Measurements from ENCODE around the gene ACOX3. TPM values are rescaled to one million over a fixed set of nuclear protein-coding genes. Genes with fewer than 3 reads are reported as not detected.
A peak's percentile ranks its signal among the peaks of the same experiment; 100 is the strongest.
"Not testable (repeated sequence)": the region's sequence is repeated elsewhere in the genome, so short reads cannot be mapped to it uniquely, and the experiment has no call there.

Gene ACOX3
- total RNA-seq, 1 experiment from 2014 or later = 17.9 TPM

GRCh38 chr4:8409264-8410065, 31.1 kb downstream of the ACOX3 start:
- Mint-ChIP-seq H3K4me3 (ENCODE audit: unreplicated experiment) (no peak overlapping the region), H3K4me1 (ENCODE audit: insufficient read depth, unreplicated experiment) (peaks cover 6% of the 10 kb centered on the region), H3K9me3 (ENCODE audit: unreplicated experiment) (no peaks in the 10 kb centered on the region), H3K27ac (ENCODE audit: low read depth, unreplicated experiment) (no peak overlapping the region), H3K36me3 (ENCODE audit: insufficient read depth, unreplicated experiment) (peaks cover 29% of the 10 kb centered on the region), H3K27me3 (ENCODE audit: insufficient read depth, unreplicated experiment) (no peaks in the 10 kb centered on the region)
- no peak for DNase-seq (ENCODE audit: unreplicated experiment)
- POLR2A ChIA-PET = interaction anchor here (0.6 kb wide), 1 partner anchor 156 kb away, joined by 4 read pairs; no protein-coding TSS in a partner anchor
- intact Hi-C loops (cut with micrococcal nuclease) = no loop called here
- TF ChIP-seq CTCF (IDR thresholded peaks at IDR 0.05; ENCODE audit: unreplicated experiment) = no peak
- no TSS peak for BruUV-seq (replicated peaks)
- CTCF ChIA-PET = interaction anchor here (0.6 to 3.4 kb wide), 8 partner anchors 11 to 233 kb away, joined by 3 to 22 read pairs (median 6); no protein-coding TSS in a partner anchor

GRCh38 chr4:8407756-8408155, 32.8 kb downstream of the ACOX3 start:
- ChIA-PET POLR2A (no interaction called here), CTCF (interaction anchor here (0.5 to 3.4 kb wide), 17 partner anchors 12 to 465 kb away, joined by 3 to 22 read pairs (median 5); no protein-coding TSS in a partner anchor)
- no TSS peak for BruUV-seq (replicated peaks)
- H3K27me3 Mint-ChIP-seq (ENCODE audit: insufficient read depth, unreplicated experiment) = no peaks in the 10 kb centered on the region
- intact Hi-C loops (cut with micrococcal nuclease) = loop anchor here (2.0 kb wide), 1 partner anchor 231 kb away; no protein-coding TSS in a partner anchor
- peaks cover 32% of the 10 kb centered on the region for H3K36me3 Mint-ChIP-seq (ENCODE audit: insufficient read depth, unreplicated experiment)
- peaks cover 6% of the 10 kb centered on the region for H3K4me1 Mint-ChIP-seq (ENCODE audit: insufficient read depth, unreplicated experiment)
- no peak for TF ChIP-seq CTCF (IDR thresholded peaks at IDR 0.05; ENCODE audit: unreplicated experiment)
- no peaks in the 10 kb centered on the region for H3K9me3 Mint-ChIP-seq (ENCODE audit: unreplicated experiment)
- H3K4me3 Mint-ChIP-seq (ENCODE audit: unreplicated experiment) = no peak overlapping the region
- no peak overlapping the region for H3K27ac Mint-ChIP-seq (ENCODE audit: low read depth, unreplicated experiment)
- no peak for DNase-seq (ENCODE audit: unreplicated experiment)

- Mint-ChIP-seq H3K9me3 (ENCODE audit: unreplicated experiment) (no peaks in the 10 kb centered on the region), H3K27me3 (ENCODE audit: insufficient read depth, unreplicated experiment) (no peaks in the 10 kb centered on the region), H3K4me3 (ENCODE audit: unreplicated experiment) (no peak overlapping the region), H3K4me1 (ENCODE audit: insufficient read depth, unreplicated experiment) (peaks cover 6% of the 10 kb centered on the region), H3K27ac (ENCODE audit: low read depth, unreplicated experiment) (no peak overlapping the region), H3K36me3 (ENCODE audit: insufficient read depth, unreplicated experiment) (peaks cover 34% of the 10 kb centered on the region)
- no peak for DNase-seq (ENCODE audit: unreplicated experiment)
- POLR2A ChIA-PET = no interaction called here
- TF ChIP-seq CTCF (IDR thresholded peaks at IDR 0.05; ENCODE audit: unreplicated experiment) = no peak
- CTCF ChIA-PET = interaction anchor here (0.5 to 3.4 kb wide), 9 partner anchors 11 to 465 kb away, joined by 3 to 22 read pairs (median 5); no protein-coding TSS in a partner anchor
- no TSS peak for BruUV-seq (replicated peaks)
- intact Hi-C loops (cut with micrococcal nuclease) = loop anchor here (2.0 kb wide), 1 partner anchor 231 kb away; no protein-coding TSS in a partner anchor
Observed at GRCh38 chr4:8407316-8407715, 33.2 kb downstream of the ACOX3 start.

GRCh38 chr4:8406887-8407286, 33.6 kb downstream of the ACOX3 start:
- CTCF ChIA-PET = interaction anchor here (0.8 to 3.4 kb wide), 8 partner anchors 11 to 464 kb away, joined by 3 to 22 read pairs (median 6); no protein-coding TSS in a partner anchor
- H3K9me3 Mint-ChIP-seq (ENCODE audit: unreplicated experiment); H3K27ac Mint-ChIP-seq (ENCODE audit: low read depth, unreplicated experiment); POLR2A ChIA-PET; H3K4me3 Mint-ChIP-seq (ENCODE audit: unreplicated experiment); H3K27me3 Mint-ChIP-seq (ENCODE audit: insufficient read depth, unreplicated experiment); H3K4me1 Mint-ChIP-seq (ENCODE audit: insufficient read depth, unreplicated experiment); BruUV-seq (replicated peaks): not testable (repeated sequence)
- TF ChIP-seq CTCF (IDR thresholded peaks at IDR 0.05; ENCODE audit: unreplicated experiment) = peak; percentile 62
- intact Hi-C loops (cut with micrococcal nuclease) = loop anchor here (2.0 kb wide), 1 partner anchor 230 kb away; no protein-coding TSS in a partner anchor
- peak; percentile 27 for DNase-seq (ENCODE audit: unreplicated experiment)
- peaks cover 34% of the 10 kb centered on the region for H3K36me3 Mint-ChIP-seq (ENCODE audit: insufficient read depth, unreplicated experiment)

All from MCF 10A (cell line).